ENCODE measurements around the gene FAM76A.

DNA sequence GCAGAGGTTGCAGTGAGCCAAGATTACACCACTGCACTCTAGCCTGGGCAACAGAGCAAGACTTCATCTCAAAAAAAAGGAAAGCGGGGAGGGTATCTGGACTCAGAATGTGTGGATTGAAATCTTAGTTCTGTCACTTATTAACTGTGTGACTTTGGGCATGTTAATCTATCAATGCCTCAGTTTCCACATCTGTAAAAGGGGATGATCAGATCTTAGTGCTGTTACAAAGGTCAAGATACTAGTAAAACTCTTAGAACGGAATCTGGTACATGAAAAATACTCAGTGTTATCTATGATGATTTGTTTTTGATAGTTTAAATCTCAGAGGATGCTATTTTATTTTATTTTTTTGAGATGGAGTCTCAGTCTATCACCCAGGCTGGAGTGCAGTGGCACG lies 10.5 kb downstream of the FAM76A start:
- TF ChIP-seq POLR2A (IDR thresholded peaks at IDR 0.05): no peak
- TF ChIP-seq CTCF (IDR thresholded peaks at IDR 0.05): no peak

Measured in stomach (tissue), 4 donors.